NB4 (cell line): ENCODE measurements around the gene ROBO1.

Experiments used
- DNase-seq: peaks from one replicate; pipeline ENCODE4 v3.0.0; 2010; ENCODE audit warnings: low read depth
- H3K4me3 ChIP-seq: one replicate; pipeline ENCODE4 v1.5.1; 2011; ENCODE audit warnings: mild to moderate bottlenecking, low read depth, low read length, moderate library complexity
- CTCF ChIP-seq: IDR thresholded peaks from one replicate; pipeline ENCODE4 v1.5.1; 2012; ENCODE audit warnings: low read depth, low read length
- MAX ChIP-seq: IDR thresholded peaks from 2 replicates; pipeline ENCODE4 v1.6.1; 2011; ENCODE audit warnings: low read depth, low read length
- MYC ChIP-seq: IDR thresholded peaks from 2 replicates; pipeline ENCODE4 v1.6.1; 2011; ENCODE audit warnings: low read depth, low read length
- POLR2A ChIP-seq: IDR thresholded peaks from 2 replicates; pipeline ENCODE4 v1.6.1; 2011; ENCODE audit warnings: mild to moderate bottlenecking; ENCODE audit not compliant: insufficient read length; ENCODE audit errors: extremely low read depth

The ROBO1 gene

GRCh38 chr3:78858910-78859309, 908.9 kb downstream of the ROBO1 start:
- H3K4me3 ChIP-seq: no peak overlapping the region
- TF ChIP-seq CTCF: no peak
- no peak for TF ChIP-seq MYC
- no peak for TF ChIP-seq POLR2A
- TF ChIP-seq MAX: no peak
- no peak for DNase-seq

GRCh38 chr3:78858174-78858573, 909.6 kb downstream of the ROBO1 start:
- DNase-seq: no peak
- no peak overlapping the region for H3K4me3 ChIP-seq
- TF ChIP-seq MYC (no peak), POLR2A (no peak), MAX (no peak), CTCF (no peak)

- DNase-seq: no peak
- no peak overlapping the region for H3K4me3 ChIP-seq
- TF ChIP-seq MYC: no peak
- TF ChIP-seq MAX: no peak
- no peak for TF ChIP-seq CTCF
- TF ChIP-seq POLR2A: no peak
Measured at GRCh38 chr3:78857494-78858111, 910.2 kb downstream of the ROBO1 start.

- TF ChIP-seq CTCF: no peak
- no peak for TF ChIP-seq MYC
- TF ChIP-seq POLR2A: no peak
- no peak for TF ChIP-seq MAX
- DNase-seq: no peak
- H3K4me3 ChIP-seq: no peak overlapping the region
Measured at GRCh38 chr3:78856164-78856563, 911.6 kb downstream of the ROBO1 start.

GRCh38 chr3:78855190-78855589, 912.6 kb downstream of the ROBO1 start:
- H3K4me3 ChIP-seq: no peak overlapping the region
- DNase-seq: no peak
- TF ChIP-seq MYC (no peak), CTCF (no peak), MAX (no peak), POLR2A (no peak)
